GM19395 (cell line): ENCODE results near the gene APOBEC3A.
"Not testable (repeated sequence)": the region's sequence is repeated elsewhere in the genome, so short reads cannot be mapped to it uniquely, and the experiment has no call there.

Experiments
- ATAC-seq: cut with Tn5 transposase; IDR thresholded peaks from one replicate; pipeline ENCODE4 v1.9.1; 2021; ENCODE audit warnings: mild to moderate bottlenecking, moderate library complexity; ENCODE audit not compliant: unreplicated experiment

Gene APOBEC3A

DNA sequence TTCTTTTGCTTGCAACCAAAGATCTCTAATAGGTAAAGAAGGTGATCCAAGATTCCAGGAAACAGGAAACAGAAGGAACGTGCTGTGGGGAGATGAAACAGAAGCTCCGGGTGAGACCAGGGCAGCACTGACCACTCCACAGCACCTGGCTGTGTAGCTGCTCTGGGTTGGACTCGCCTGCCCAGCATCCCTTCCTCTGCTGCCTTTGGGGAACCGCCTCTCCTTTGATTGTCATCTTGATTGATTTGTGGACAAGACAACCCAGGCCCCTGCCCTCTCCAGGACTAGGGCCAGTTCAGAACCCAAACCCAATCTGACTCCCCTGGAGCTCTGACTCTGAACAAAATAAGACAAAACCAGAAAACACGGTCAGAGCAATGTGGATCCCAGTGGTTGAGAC is 14.7 kb upstream of the APOBEC3A start:
- ATAC-seq: no peak

- no peak for ATAC-seq
These were observed 14.2 kb upstream of the APOBEC3A start for GRCh38 chr22:38943201-38943600.

- no peak for ATAC-seq
These were observed 13.5 kb upstream of the APOBEC3A start for GRCh38 chr22:38943882-38944281.

DNA sequence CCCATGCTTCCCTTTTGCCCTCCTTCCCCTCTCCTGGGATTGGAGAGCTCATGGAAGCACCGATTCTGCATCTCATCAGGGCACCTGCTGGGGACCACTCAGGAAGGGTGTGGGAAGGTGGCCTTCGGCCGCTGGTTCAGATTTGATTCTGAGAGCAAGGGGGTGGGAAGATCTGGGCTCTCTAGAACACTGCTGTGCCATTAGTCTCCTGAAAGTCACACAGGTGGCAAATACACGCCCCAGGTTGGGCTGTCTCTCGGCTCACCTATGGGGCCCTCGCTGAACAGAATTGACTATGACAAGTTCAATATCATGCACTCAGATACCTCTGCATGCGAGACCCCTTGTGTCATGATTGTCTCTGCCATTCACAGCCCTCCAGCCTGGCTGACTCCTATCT is 12.8 kb upstream of the APOBEC3A start:
- no peak for ATAC-seq

DNA sequence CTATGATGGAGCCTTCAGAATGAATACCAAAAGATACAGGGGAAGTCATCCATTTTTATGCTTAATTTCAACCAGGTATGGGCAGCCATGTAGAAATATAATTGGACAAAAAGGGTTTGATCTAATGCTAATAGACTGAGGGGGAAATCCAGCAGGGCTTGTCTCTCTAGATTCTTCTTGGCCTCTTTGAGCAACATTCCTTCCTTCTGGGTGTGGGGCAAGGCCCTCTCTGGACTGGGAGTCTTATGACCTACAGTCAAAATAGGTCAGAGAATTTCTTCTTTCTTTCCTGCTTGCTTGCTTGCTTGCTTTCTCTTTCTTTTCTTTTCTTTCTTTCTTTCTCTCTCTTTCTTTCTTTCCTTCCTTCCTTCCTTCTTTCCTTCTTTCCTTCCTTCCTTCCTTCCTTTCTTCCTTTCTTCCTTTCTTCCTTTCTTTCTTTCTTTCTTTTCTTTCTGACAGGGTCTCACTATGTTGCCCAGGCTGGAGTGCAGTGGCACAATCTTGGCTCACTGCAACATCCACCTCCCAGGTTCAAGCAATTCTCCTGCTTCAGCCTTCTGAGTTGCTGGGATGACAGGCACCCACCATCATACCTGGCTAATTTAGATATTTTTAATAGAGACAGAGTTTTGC is 11.6 kb upstream of the APOBEC3A start:
- ATAC-seq: not testable (repeated sequence)

- ATAC-seq: no peak
These were observed 10.6 kb upstream of the APOBEC3A start for GRCh38 chr22:38946771-38947170.

GRCh38 chr22:38947321-38948140 is 9.9 kb upstream of the APOBEC3A start:
- ATAC-seq: no peak

- ATAC-seq: no peak
These were observed 9.0 kb upstream of the APOBEC3A start for GRCh38 chr22:38948181-38948940.

DNA sequence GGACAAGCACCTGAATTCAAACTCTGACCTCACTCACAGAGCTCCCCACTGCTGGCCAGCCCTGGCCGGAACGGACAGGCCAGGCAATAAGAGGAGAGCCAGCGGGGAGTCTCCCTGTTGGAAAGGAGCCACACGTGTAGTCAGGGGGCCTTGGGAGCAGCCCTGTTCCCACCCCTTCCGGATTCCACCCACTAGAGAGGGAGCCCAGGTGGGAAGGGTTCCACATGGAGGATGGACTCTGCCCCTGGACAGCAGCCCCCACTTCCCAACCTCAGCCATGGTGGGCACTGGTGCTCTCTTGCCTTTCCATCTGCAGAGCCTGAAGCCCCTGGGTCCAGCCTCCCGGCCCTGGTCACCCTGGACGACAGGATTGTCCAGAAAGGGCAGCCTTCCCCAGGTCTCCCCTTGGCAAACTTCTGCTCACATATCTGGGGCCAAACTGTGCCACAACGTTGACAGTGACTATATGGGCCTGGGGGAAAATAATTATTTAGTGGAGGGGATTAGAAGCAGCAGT is 7.5 kb upstream of the APOBEC3A start:
- ATAC-seq: no peak

- no peak for ATAC-seq
These were observed 6.7 kb upstream of the APOBEC3A start for GRCh38 chr22:38950527-38951295.

DNA sequence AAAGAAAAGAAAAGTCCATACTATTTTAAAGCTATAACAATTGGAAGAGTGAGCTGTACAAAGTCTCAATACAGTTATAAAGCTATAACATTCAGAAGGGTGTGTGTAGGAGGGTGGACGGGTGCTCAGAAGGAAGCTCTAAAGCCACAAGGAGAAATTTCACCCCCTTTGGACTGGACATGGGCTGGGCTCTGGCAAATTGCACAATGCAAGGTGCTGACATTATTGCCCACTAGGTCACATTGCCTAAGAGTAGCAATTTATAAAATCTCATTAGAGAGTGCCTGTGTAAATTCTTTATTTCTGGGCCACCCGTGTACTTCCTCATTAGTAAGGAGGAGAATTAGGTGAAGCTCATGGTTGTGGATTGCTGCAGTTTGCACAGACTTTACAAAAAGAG is 5.7 kb upstream of the APOBEC3A start:
- ATAC-seq: no peak

DNA sequence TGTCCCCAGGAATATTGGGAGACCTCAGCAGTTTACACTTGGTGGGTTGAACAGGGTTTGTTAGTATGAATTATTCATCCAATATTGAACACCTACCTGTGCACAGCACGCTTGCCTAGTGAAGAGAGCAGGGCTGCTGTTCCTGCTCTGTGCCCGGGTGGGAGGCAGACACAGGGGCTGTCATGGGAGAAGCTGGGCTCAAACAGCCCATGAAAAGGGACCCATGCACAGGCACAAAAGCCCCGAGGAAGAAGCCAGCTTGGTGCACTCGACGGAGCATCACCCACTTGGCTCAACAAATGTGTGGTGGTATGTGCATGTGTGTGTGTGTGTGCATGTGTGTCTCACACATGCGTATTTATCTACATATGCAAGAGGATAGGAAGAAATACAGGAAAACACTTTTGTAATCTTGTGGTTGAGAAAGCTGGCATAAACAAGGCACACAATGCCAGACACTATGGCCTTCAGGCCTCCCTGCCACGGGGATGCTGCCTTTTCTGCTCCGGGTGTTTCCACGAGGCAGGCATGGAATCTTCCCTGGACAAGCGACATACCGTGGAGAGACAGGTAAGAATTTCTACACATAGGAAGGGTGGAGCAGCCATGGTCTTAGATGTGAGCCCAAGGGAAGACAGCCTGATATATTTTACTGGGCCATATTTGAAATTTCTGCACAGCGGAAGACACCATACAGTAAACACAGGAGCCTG is 5.0 kb upstream of the APOBEC3A start:
- ATAC-seq: no peak

DNA sequence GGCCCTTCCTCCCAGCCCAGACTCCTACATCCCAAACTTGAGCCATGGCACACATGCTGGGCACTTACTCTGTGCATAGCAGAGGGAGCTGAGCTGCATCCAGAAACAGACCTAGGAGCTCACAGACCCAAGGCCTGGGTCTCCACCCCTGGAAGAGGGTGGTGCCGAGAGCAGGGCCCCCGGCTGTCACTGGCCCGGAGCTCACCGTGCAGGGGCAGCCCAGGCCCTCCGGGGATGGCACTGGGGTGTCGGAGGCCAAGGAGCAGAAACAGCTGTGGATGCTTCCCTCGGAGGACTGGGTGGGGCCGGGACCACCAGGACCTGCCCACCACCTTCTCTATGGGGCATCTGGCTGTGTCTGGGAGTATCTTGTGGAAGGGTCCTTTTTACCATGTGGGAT is 4.3 kb upstream of the APOBEC3A start:
- ATAC-seq: no peak

- ATAC-seq: peak; percentile 82
These were observed 3.6 kb upstream of the APOBEC3A start for GRCh38 chr22:38953577-38954413.

- ATAC-seq: peak; percentile 8
These were observed 2.9 kb upstream of the APOBEC3A start for GRCh38 chr22:38954414-38955043.

DNA sequence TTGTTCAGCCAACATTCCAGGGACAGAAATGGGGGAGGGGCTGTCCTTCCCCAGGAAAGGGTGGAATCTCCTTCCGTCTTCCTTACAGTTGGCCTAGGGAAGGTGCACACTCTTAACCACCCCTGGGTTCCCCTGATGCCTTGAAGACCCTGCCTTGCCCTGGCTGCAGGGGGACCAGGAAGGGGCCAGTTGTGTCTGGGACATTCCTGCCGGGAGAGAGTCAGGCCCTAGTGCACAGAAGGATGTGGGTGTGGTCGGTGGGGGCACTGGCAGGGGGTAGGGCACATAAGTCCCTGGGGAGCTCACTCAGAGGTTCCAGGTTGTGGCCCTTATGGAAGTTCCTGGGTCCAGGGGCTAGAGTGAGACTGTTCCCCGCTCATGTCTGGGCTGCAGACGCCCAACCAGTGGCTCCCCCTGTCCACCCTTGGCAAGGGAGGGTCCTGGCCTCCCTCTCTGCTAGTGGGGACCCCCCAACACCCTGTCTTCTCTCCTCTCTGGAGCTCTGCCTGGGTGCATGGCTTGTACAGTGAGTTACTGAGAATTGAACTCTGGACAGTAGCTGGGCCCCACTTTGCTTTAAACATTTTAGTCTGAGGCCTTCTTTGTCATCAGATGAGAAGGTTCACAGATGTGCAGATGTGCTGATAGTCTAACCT is 2.0 kb upstream of the APOBEC3A start:
- ATAC-seq: no peak

GRCh38 chr22:38955926-38956325 is 1.5 kb upstream of the APOBEC3A start:
- no peak for ATAC-seq

GRCh38 chr22:38956551-38956950 is 858 bp upstream of the APOBEC3A start:
- ATAC-seq: no peak
